ENCODE results near the gene HERPUD1.

Gene HERPUD1

GRCh38 chr16:56964243-56965148, 32.6 kb downstream of the HERPUD1 start:
- Histone ChIP-seq H3K27me3 (ENCODE audit: insufficient read depth, low read length) (no peaks in the 10 kb centered on the region), H3K79me1 (ENCODE audit: low read length) (no peaks in the 10 kb centered on the region), H2BK12ac (ENCODE audit: low read length) (no peak overlapping the region), H3K9ac (ENCODE audit: low read length) (no peak overlapping the region), H2AFZ (ENCODE audit: insufficient read depth, low read length, poor library complexity) (no peak overlapping the region), H3K4me3 (ENCODE audit: low read depth, low read length) (no peak overlapping the region), H2BK120ac (ENCODE audit: insufficient read depth, low read length, poor library complexity) (no peak overlapping the region), H3K27ac (ENCODE audit: low read depth, low read length) (no peak overlapping the region), H3K14ac (ENCODE audit: low read length) (no peak overlapping the region), H3K18ac (ENCODE audit: low read length) (no peak overlapping the region), H4K91ac (ENCODE audit: low read depth, low read length) (no peak overlapping the region), H3K9me3 (ENCODE audit: insufficient read depth, low read depth, low read length) (no peaks in the 10 kb centered on the region), H3K4ac (ENCODE audit: low read depth, low read length) (no peak overlapping the region), H2AK5ac (ENCODE audit: low read length) (no peak overlapping the region), H3K36me3 (ENCODE audit: control insufficient read depth in 1 of 2, insufficient read depth in 2 of 2, low read length in 2 of 2) (no peaks in the 10 kb centered on the region), H2BK5ac (ENCODE audit: low read depth, low read length, poor library complexity) (no peak overlapping the region), H3K4me1 (ENCODE audit: control insufficient read depth in 1 of 2, insufficient read depth in 2 of 2, low read length in 2 of 2) (no peaks in the 10 kb centered on the region), H3K23ac (ENCODE audit: low read length) (no peak overlapping the region), H3K79me2 (ENCODE audit: control insufficient read depth, insufficient read depth, low read length, poor library complexity) (no peaks in the 10 kb centered on the region), H4K8ac (ENCODE audit: low read depth, low read length) (no peak overlapping the region), H3K4me2 (ENCODE audit: low read length) (no peak overlapping the region), H4K12ac (ENCODE audit: low read depth, low read length) (no peak overlapping the region)
- DNase-seq = peak; percentile 78 to 87
- WGBS (ENCODE audit: extremely low coverage, insufficient coverage, insufficient read length) = no CpG with 5 or more reads among the region's 30 CpGs

DNA sequence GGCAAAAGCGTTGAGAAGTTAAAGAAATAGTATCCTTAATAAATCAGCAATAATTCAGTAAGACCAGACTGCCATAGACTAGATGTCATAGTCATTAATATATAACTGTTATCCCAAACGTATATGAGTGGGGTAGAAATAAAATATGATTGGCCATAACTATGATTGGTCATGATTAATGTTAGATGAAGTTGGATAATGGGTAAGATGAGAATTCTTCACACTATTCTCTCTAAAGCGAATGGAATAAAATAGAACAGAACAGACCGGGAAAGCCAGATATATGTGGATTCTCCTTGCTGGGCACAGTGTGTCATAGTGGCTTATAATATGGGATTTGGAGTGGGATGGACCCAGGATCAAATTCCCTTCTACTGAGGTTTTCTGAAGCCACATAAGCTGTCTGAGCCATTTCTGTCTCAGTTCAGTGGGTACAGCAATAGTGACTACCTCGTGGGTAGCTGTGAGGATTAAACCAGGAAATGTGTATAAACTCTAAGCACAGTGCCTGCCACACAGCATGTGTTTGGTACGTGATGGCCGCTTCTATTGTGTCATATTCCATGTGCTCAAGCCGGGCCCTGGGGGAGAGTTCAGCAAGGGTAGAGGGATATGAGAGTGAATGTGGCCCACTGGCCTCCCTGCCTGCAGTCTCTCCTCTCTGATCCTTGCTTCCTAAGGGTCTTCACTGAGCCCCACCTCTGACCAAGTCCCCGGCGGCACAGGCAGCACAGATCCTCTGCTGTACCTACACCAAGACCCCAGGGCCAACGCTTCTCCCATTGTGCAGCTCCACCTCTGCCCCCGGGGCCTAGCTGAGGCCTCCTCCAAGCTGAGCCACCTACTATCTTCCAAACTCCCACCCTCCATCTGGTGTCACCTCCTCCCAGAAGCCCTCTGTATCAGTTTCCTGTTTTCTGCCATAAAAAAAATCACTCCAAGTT, 33.5 kb downstream of the HERPUD1 start:
- Histone ChIP-seq H3K79me1 (ENCODE audit: low read length) (no peaks in the 10 kb centered on the region), H2BK120ac (ENCODE audit: insufficient read depth, low read length, poor library complexity) (no peak overlapping the region), H3K18ac (ENCODE audit: low read length) (no peak overlapping the region), H2AK5ac (ENCODE audit: low read length) (no peak overlapping the region), H3K9ac (ENCODE audit: low read length) (no peak overlapping the region), H3K27me3 (ENCODE audit: insufficient read depth, low read length) (no peaks in the 10 kb centered on the region), H2AFZ (ENCODE audit: insufficient read depth, low read length, poor library complexity) (no peak overlapping the region), H4K8ac (ENCODE audit: low read depth, low read length) (no peak overlapping the region), H3K23ac (ENCODE audit: low read length) (no peak overlapping the region), H3K14ac (ENCODE audit: low read length) (no peak overlapping the region), H4K91ac (ENCODE audit: low read depth, low read length) (no peak overlapping the region), H3K79me2 (ENCODE audit: control insufficient read depth, insufficient read depth, low read length, poor library complexity) (no peaks in the 10 kb centered on the region), H3K4me1 (ENCODE audit: control insufficient read depth in 1 of 2, insufficient read depth in 2 of 2, low read length in 2 of 2) (no peaks in the 10 kb centered on the region), H3K4me3 (ENCODE audit: low read depth, low read length) (no peak overlapping the region), H3K9me3 (ENCODE audit: insufficient read depth, low read depth, low read length) (no peaks in the 10 kb centered on the region), H3K27ac (ENCODE audit: low read depth, low read length) (no peak overlapping the region), H2BK12ac (ENCODE audit: low read length) (no peak overlapping the region), H3K4ac (ENCODE audit: low read depth, low read length) (no peak overlapping the region), H3K4me2 (ENCODE audit: low read length) (no peak overlapping the region), H2BK5ac (ENCODE audit: low read depth, low read length, poor library complexity) (no peak overlapping the region), H3K36me3 (ENCODE audit: control insufficient read depth in 1 of 2, insufficient read depth in 2 of 2, low read length in 2 of 2) (no peaks in the 10 kb centered on the region), H4K12ac (ENCODE audit: low read depth, low read length) (no peak overlapping the region)
- no CpG with 5 or more reads among the region's 12 CpGs for WGBS (ENCODE audit: extremely low coverage, insufficient coverage, insufficient read length)
- DNase-seq = no peak

DNA sequence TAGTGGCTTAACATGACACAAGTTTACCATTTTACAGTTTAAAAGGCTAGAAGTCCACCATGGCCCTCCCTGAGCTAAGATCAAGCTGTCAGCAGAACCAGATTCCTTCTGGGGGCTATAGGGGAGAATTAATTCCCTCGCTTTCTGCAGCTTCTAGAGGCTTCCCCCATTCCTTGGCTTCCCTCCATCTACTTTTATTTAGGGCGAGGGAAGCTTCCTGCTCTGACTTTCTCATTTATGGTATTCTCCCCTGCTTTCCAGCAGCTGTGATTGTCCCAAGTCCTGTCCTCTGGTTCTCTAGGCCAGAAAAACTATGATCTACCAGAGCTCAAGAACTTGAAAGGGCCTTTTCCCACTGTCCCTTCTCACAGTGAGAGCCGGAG, 34.1 kb downstream of the HERPUD1 start:
- H2AFZ ChIP-seq (ENCODE audit: insufficient read depth, low read length, poor library complexity) = no peak overlapping the region
- H3K23ac ChIP-seq (ENCODE audit: low read length) = no peak overlapping the region
- no peak overlapping the region for H3K27ac ChIP-seq (ENCODE audit: low read depth, low read length)
- no peak overlapping the region for H3K4me3 ChIP-seq (ENCODE audit: low read depth, low read length)
- H3K4ac ChIP-seq (ENCODE audit: low read depth, low read length) = no peak overlapping the region
- H3K9me3 ChIP-seq (ENCODE audit: insufficient read depth, low read depth, low read length) = peaks cover 5% of the 10 kb centered on the region
- DNase-seq = no peak
- H4K8ac ChIP-seq (ENCODE audit: low read depth, low read length) = no peak overlapping the region
- H3K36me3 ChIP-seq (ENCODE audit: control insufficient read depth in 1 of 2, insufficient read depth in 2 of 2, low read length in 2 of 2) = no peaks in the 10 kb centered on the region
- no peaks in the 10 kb centered on the region for H3K79me1 ChIP-seq (ENCODE audit: low read length)
- H3K79me2 ChIP-seq (ENCODE audit: control insufficient read depth, insufficient read depth, low read length, poor library complexity) = no peaks in the 10 kb centered on the region
- H2AK5ac ChIP-seq (ENCODE audit: low read length) = no peak overlapping the region
- no peaks in the 10 kb centered on the region for H3K4me1 ChIP-seq (ENCODE audit: control insufficient read depth in 1 of 2, insufficient read depth in 2 of 2, low read length in 2 of 2)
- H2BK5ac ChIP-seq (ENCODE audit: low read depth, low read length, poor library complexity) = no peak overlapping the region
- H4K91ac ChIP-seq (ENCODE audit: low read depth, low read length) = no peak overlapping the region
- no CpG with 5 or more reads among the region's 3 CpGs for WGBS (ENCODE audit: extremely low coverage, insufficient coverage, insufficient read length)
- H3K9ac ChIP-seq (ENCODE audit: low read length) = no peak overlapping the region
- no peak overlapping the region for H2BK120ac ChIP-seq (ENCODE audit: insufficient read depth, low read length, poor library complexity)
- H2BK12ac ChIP-seq (ENCODE audit: low read length) = no peak overlapping the region
- H3K4me2 ChIP-seq (ENCODE audit: low read length) = no peak overlapping the region
- no peak overlapping the region for H3K18ac ChIP-seq (ENCODE audit: low read length)
- H3K14ac ChIP-seq (ENCODE audit: low read length) = no peak overlapping the region
- H3K27me3 ChIP-seq (ENCODE audit: insufficient read depth, low read length) = no peaks in the 10 kb centered on the region
- no peak overlapping the region for H4K12ac ChIP-seq (ENCODE audit: low read depth, low read length)

DNA sequence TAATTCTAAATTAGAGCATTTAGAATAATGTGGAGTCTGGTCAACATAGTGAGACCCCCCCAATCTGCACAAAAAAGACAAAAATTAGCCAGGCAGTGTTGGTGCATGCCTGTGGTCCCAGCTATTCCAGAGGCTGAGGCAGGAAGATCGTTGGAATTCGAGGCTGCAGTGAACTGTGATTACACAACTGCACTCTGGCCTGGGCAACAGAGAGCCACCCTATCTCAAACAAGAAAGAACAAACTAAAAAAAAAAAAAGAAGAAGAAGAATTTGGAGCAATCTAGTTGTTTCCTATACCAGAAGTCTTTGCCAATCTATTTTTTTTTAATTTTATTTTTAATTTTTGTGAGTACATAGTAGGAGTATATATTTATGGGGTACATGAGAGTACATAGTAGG, 35.8 kb downstream of the HERPUD1 start:
- H3K79me2 ChIP-seq (ENCODE audit: control insufficient read depth, insufficient read depth, low read length, poor library complexity) = no peaks in the 10 kb centered on the region
- no CpG with 5 or more reads among the region's 2 CpGs for WGBS (ENCODE audit: extremely low coverage, insufficient coverage, insufficient read length)
- H3K79me1 ChIP-seq (ENCODE audit: low read length) = no peaks in the 10 kb centered on the region

More for the DNA sequence above, 35.8 kb downstream of the HERPUD1 start:
- Histone ChIP-seq H3K14ac (ENCODE audit: low read length) (no peak overlapping the region), H2BK120ac (ENCODE audit: insufficient read depth, low read length, poor library complexity) (no peak overlapping the region), H3K4ac (ENCODE audit: low read depth, low read length) (no peak overlapping the region), H3K27me3 (ENCODE audit: insufficient read depth, low read length) (no peaks in the 10 kb centered on the region), H3K23ac (ENCODE audit: low read length) (no peak overlapping the region), H2BK12ac (ENCODE audit: low read length) (no peak overlapping the region), H3K36me3 (ENCODE audit: control insufficient read depth in 1 of 2, insufficient read depth in 2 of 2, low read length in 2 of 2) (no peaks in the 10 kb centered on the region), H3K18ac (ENCODE audit: low read length) (no peak overlapping the region), H2AFZ (ENCODE audit: insufficient read depth, low read length, poor library complexity) (no peak overlapping the region), H3K4me3 (ENCODE audit: low read depth, low read length) (no peak overlapping the region), H2BK5ac (ENCODE audit: low read depth, low read length, poor library complexity) (no peak overlapping the region), H4K91ac (ENCODE audit: low read depth, low read length) (no peak overlapping the region), H3K9me3 (ENCODE audit: insufficient read depth, low read depth, low read length) (peaks cover 5% of the 10 kb centered on the region), H3K4me2 (ENCODE audit: low read length) (no peak overlapping the region), H3K4me1 (ENCODE audit: control insufficient read depth in 1 of 2, insufficient read depth in 2 of 2, low read length in 2 of 2) (no peaks in the 10 kb centered on the region), H4K8ac (ENCODE audit: low read depth, low read length) (no peak overlapping the region), H2AK5ac (ENCODE audit: low read length) (no peak overlapping the region), H3K27ac (ENCODE audit: low read depth, low read length) (no peak overlapping the region), H4K12ac (ENCODE audit: low read depth, low read length) (no peak overlapping the region), H3K9ac (ENCODE audit: low read length) (no peak overlapping the region)
- peak in 1 of 2 donors; percentile 56 for DNase-seq

Measured in trophoblast cell (in vitro differentiated cells and primary cell).